CD14-positive monocyte (primary cell): ENCODE data around the gene RGL1. TPM values are rescaled to one million over a fixed set of nuclear protein-coding genes. Genes with fewer than 3 reads are reported as not detected.
"Not testable (repeated sequence)": the region's sequence is repeated elsewhere in the genome, so short reads cannot be mapped to it uniquely, and the experiment has no call there.

Experiments used
- DNase-seq, 3 donors: peaks; one replicate each; pipeline ENCODE4 v3.0.0-alpha.2; 2011 to 2022
- H2AFZ ChIP-seq: 2 replicates; pipeline ENCODE4 v1.6.0; 2012; ENCODE audit warnings: mild to moderate bottlenecking, low read depth, low read length, inconsistent platforms; ENCODE audit not compliant: insufficient read depth, poor library complexity, severe bottlenecking
- H3K27ac ChIP-seq, 2 donors: 1 replicate in 1 of 2; 2 replicates in 1 of 2; pipeline ENCODE4 v1.5.1; 2012 to 2013; ENCODE audit warnings: low read length in 2 of 2, control low read depth in 1 of 2, inconsistent platforms in 1 of 2, low read depth in 1 of 2, mild to moderate bottlenecking in 1 of 2
- H3K27me3 ChIP-seq, 2 donors: one replicate each; pipeline versions ENCODE4 v1.6.0 to v1.6.1; 2011 to 2013; ENCODE audit warnings: low read length in 2 of 2; ENCODE audit not compliant: control insufficient read depth in 2 of 2, insufficient read depth in 2 of 2
- H3K36me3 ChIP-seq, 2 donors: replicated peaks in 1 of 2; 1 replicate in 1 of 2; 2 replicates in 1 of 2; pipeline versions ENCODE4 v1.5.1 to v1.6.1; 2012 to 2013; ENCODE audit warnings: low read length in 2 of 2, control low read depth in 1 of 2, inconsistent platforms in 1 of 2, mild to moderate bottlenecking in 1 of 2; ENCODE audit not compliant: insufficient read depth in 2 of 2, control insufficient read depth in 1 of 2
- H3K4me1 ChIP-seq, 2 donors: 1 replicate in 1 of 2; 2 replicates in 1 of 2; pipeline versions ENCODE4 v1.5.1 to v1.6.1; 2012 to 2013; ENCODE audit warnings: low read length in 2 of 2, control low read depth in 1 of 2, inconsistent platforms in 1 of 2, mild to moderate bottlenecking in 1 of 2, moderate library complexity in 1 of 2; ENCODE audit not compliant: insufficient read depth in 2 of 2, control insufficient read depth in 1 of 2
- H3K4me2 ChIP-seq: replicated peaks from 2 replicates; pipeline ENCODE3; 2012; ENCODE audit warnings: low read length, moderate library complexity, mild to moderate bottlenecking; ENCODE audit not compliant: poor library complexity, severe bottlenecking; ENCODE audit errors: extremely low read depth
- H3K4me3 ChIP-seq, 3 experiments: fragments of 200-600 bp in 1 of 3; sonication (generic) in 1 of 3; replicated peaks in 1 of 3; 1 replicate in 2 of 3; 2 replicates in 1 of 3; pipeline ENCODE4 v1.5.1; 2011 to 2013; ENCODE audit warnings: low read length in 3 of 3, mild to moderate bottlenecking in 3 of 3, control low read depth in 2 of 3, low read depth in 2 of 3, inconsistent platforms in 1 of 3, moderate library complexity in 1 of 3
- H3K79me2 ChIP-seq: 2 replicates; pipeline ENCODE4 v1.6.0; 2012; ENCODE audit warnings: mild to moderate bottlenecking, control low read depth, inconsistent platforms, low read length, moderate library complexity; ENCODE audit not compliant: insufficient read depth
- H3K9ac ChIP-seq: 2 replicates; pipeline ENCODE4 v1.6.0; 2017; ENCODE audit warnings: low read length, mild to moderate bottlenecking; ENCODE audit not compliant: insufficient read depth, poor library complexity, severe bottlenecking
- H3K9me3 ChIP-seq, 2 donors: replicated peaks in 1 of 2; 1 replicate in 1 of 2; 2 replicates in 1 of 2; pipeline versions ENCODE4 v1.5.1 to v1.6.1; 2012 to 2013; ENCODE audit warnings: low read length in 2 of 2, control low read depth in 1 of 2; ENCODE audit not compliant: control insufficient read depth in 1 of 2, insufficient read depth in 1 of 2
- H4K20me1 ChIP-seq: 2 replicates; pipeline ENCODE4 v1.6.0; 2012; ENCODE audit warnings: mild to moderate bottlenecking, low read length, control low read depth, moderate library complexity; ENCODE audit not compliant: insufficient read depth
- H3K27ac Mint-ChIP-seq, 7 donors: one replicate each; pipeline ENCODE4 v1.8.0; 2020; ENCODE audit warnings: mild to moderate bottlenecking in 7 of 7, mixed read lengths in 7 of 7, moderate library complexity in 6 of 7, inconsistent platforms in 2 of 7
- H3K27me3 Mint-ChIP-seq, 3 donors: one replicate each; pipeline ENCODE4 v1.8.0; 2021 to 2022; ENCODE audit warnings: low read depth in 3 of 3, mild to moderate bottlenecking in 3 of 3, mixed read lengths in 3 of 3, moderate library complexity in 3 of 3, inconsistent platforms in 1 of 3
- H3K36me3 Mint-ChIP-seq, 2 donors: one replicate each; pipeline ENCODE4 v1.8.0; 2020; ENCODE audit warnings: mixed read lengths in 2 of 2, inconsistent platforms in 1 of 2, mild to moderate bottlenecking in 1 of 2
- H3K4me1 Mint-ChIP-seq: one replicate; pipeline ENCODE4 v1.8.0; 2020; ENCODE audit warnings: mild to moderate bottlenecking, mixed read lengths
- H3K4me3 Mint-ChIP-seq, 2 donors: one replicate each; pipeline ENCODE4 v1.8.0; 2020; ENCODE audit warnings: mild to moderate bottlenecking in 2 of 2, mixed read lengths in 2 of 2, moderate library complexity in 1 of 2
- H3K9me3 Mint-ChIP-seq, 7 donors: one replicate each; pipeline ENCODE4 v1.8.0; 2020 to 2022; ENCODE audit warnings: mixed read lengths in 7 of 7, mild to moderate bottlenecking in 6 of 7, moderate library complexity in 6 of 7, inconsistent platforms in 2 of 7
- WGBS: methylation state at CpG from one replicate; pipeline ENCODE4 v1.1.5; 2013; ENCODE audit warnings: missing lambda C conversion rate; ENCODE audit not compliant: insufficient coverage; 5-methylcytosine and 5-hydroxymethylcytosine counted together
- intact Hi-C, 2 donors: fragments of 100-400 bp; cut with micrococcal nuclease; formaldehyde crosslinking; loops; one replicate each; pipeline versions ENCODE4 v1.15.0 to v1.15.1; 2023
- polyA plus RNA-seq, 3 donors: library from polyadenylated mRNA; depleted of rRNA in 1 of 3; unstranded in 2 of 3; stranded (reverse) in 1 of 3; fragments of 300-500 nt in 2 of 3; fragments of >200 nt in 1 of 3; fragmentation: Illumina TruSeq in 2 of 3; gene quantifications; 1 replicate in 2 of 3; 2 replicates in 1 of 3; pipeline ENCODE4 v1.2.3, GENCODE V29; 2012 to 2021
- TF ChIP-seq, protein P1 (sequence below): fragments of 200-600 bp; IDR thresholded peaks from one replicate; pipeline ENCODE4 v1.8.0; 2022; ENCODE audit warnings: antibody characterized with exemption, mild to moderate bottlenecking

The RGL1 gene
- polyA plus RNA-seq, 3 donors = 1.2 to 3.3 (median 2.0) TPM

DNA sequence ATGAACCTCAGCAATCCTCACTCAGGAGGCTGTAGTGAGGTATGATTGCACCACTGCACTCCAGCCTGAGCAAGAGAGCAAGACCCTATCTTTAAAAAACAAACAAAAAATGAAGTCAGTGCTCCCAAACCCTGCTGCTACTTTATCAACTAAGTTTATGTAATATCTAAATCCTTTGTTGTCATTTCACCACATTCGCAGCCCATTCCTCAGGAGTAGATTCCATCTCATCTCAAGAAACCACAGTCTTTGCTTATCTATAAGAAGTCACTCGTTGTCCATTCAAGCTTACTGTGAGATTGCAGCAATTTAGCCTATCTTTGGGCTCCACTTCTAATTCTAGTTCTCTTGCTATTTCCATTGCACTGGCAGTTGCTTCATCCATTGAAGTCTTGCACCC, 44.3 kb upstream of the RGL1 start:
- Histone ChIP-seq H3K36me3 (no peaks in the 10 kb centered on the region), H3K9me3 (peaks cover 14 to 22% of the 10 kb centered on the region in 2 donors), H3K4me1 (no peaks in the 10 kb centered on the region), H3K4me2 (no peak overlapping the region), H3K4me3 (no peak overlapping the region), H3K9ac (no peak overlapping the region), H4K20me1 (no peaks in the 10 kb centered on the region), H2AFZ (no peak overlapping the region), H3K27me3 (no peaks in the 10 kb centered on the region), H3K79me2 (no peaks in the 10 kb centered on the region), H3K27ac (no peak overlapping the region)
- no peak for DNase-seq
- H3K4me1 Mint-ChIP-seq = no peaks in the 10 kb centered on the region
- no peak overlapping the region for H3K27ac Mint-ChIP-seq
- intact Hi-C loops = no loop called here
- WGBS = 91% methylated on average over 2 of the region's 2 CpGs
- TF ChIP-seq, protein P1, sequence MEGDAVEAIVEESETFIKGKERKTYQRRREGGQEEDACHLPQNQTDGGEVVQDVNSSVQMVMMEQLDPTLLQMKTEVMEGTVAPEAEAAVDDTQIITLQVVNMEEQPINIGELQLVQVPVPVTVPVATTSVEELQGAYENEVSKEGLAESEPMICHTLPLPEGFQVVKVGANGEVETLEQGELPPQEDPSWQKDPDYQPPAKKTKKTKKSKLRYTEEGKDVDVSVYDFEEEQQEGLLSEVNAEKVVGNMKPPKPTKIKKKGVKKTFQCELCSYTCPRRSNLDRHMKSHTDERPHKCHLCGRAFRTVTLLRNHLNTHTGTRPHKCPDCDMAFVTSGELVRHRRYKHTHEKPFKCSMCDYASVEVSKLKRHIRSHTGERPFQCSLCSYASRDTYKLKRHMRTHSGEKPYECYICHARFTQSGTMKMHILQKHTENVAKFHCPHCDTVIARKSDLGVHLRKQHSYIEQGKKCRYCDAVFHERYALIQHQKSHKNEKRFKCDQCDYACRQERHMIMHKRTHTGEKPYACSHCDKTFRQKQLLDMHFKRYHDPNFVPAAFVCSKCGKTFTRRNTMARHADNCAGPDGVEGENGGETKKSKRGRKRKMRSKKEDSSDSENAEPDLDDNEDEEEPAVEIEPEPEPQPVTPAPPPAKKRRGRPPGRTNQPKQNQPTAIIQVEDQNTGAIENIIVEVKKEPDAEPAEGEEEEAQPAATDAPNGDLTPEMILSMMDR = no peak
- H3K4me3 Mint-ChIP-seq = no peak overlapping the region
- H3K9me3 Mint-ChIP-seq = peaks cover 17 to 30% (median 27%) of the 10 kb centered on the region in 7 donors
- H3K36me3 Mint-ChIP-seq = no peaks in the 10 kb centered on the region
- no peaks in the 10 kb centered on the region for H3K27me3 Mint-ChIP-seq

DNA sequence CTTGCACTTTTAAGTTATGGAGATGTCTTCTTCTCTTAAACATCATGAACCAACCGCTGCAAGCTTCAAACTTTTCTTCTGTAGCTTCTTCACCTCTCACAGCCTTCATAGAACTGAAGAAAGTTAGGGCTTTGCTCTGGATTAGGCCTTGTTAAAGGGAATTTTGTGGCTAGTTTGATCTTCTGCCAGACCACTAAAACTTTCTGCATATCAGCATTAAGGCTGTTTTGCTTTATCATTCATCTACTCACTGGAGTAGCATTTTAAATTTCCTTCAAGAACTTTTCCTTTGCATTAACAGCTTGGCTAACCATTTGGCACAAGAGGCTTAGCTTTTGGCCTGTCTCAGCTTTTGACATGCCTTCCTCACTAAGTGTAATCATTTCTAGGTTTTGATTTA, 43.0 kb upstream of the RGL1 start:
- no peak overlapping the region for H3K9ac ChIP-seq
- Mint-ChIP-seq H3K27me3 (no peaks in the 10 kb centered on the region), H3K4me3 (no peak overlapping the region), H3K27ac (no peak overlapping the region), H3K36me3 (no peaks in the 10 kb centered on the region), H3K9me3 (peaks cover 17 to 31% (median 27%) of the 10 kb centered on the region in 7 donors), H3K4me1 (no peaks in the 10 kb centered on the region)
- H3K4me3 ChIP-seq = no peak overlapping the region
- no peak overlapping the region for H3K27ac ChIP-seq
- H3K36me3 ChIP-seq = no peaks in the 10 kb centered on the region
- no peaks in the 10 kb centered on the region for H3K79me2 ChIP-seq
- WGBS = no CpG with 5 or more reads among the region's 1 CpG
- TF ChIP-seq, protein P1 = no peak
- DNase-seq = no peak
- no peaks in the 10 kb centered on the region for H3K27me3 ChIP-seq
- H4K20me1 ChIP-seq = no peaks in the 10 kb centered on the region
- H2AFZ ChIP-seq = no peak overlapping the region
- no peaks in the 10 kb centered on the region for H3K4me1 ChIP-seq
- intact Hi-C loops = no loop called here
- no peak overlapping the region for H3K4me2 ChIP-seq
- peaks cover 17 to 22% of the 10 kb centered on the region in 2 donors for H3K9me3 ChIP-seq

GRCh38 chr1:183762856-183763255, 42.1 kb upstream of the RGL1 start:
- H3K4me3 ChIP-seq, H3K79me2 ChIP-seq, H3K27ac Mint-ChIP-seq, H4K20me1 ChIP-seq, H3K27ac ChIP-seq, H3K4me2 ChIP-seq, intact Hi-C loops, H3K9ac ChIP-seq, H3K4me1 Mint-ChIP-seq, H2AFZ ChIP-seq, H3K36me3 ChIP-seq, DNase-seq, H3K4me1 ChIP-seq, H3K27me3 Mint-ChIP-seq, H3K36me3 Mint-ChIP-seq, H3K4me3 Mint-ChIP-seq, H3K27me3 ChIP-seq: not testable (repeated sequence)
- peaks cover 21 to 22% of the 10 kb centered on the region in 2 donors for H3K9me3 ChIP-seq
- peaks cover 17 to 37% (median 28%) of the 10 kb centered on the region in 7 donors for H3K9me3 Mint-ChIP-seq
